ENCODE measurements around the gene SMIM17.

SMIM17 gene

GRCh38 chr19:56683116-56683515, 40.2 kb downstream of the SMIM17 start:
- H3K9ac ChIP-seq (ENCODE audit: low read length) = no peak overlapping the region
- H3K9me3 ChIP-seq (ENCODE audit: control insufficient read depth, low read depth, low read length) = peaks cover 43% of the 10 kb centered on the region
- no peaks in the 10 kb centered on the region for H3K36me3 ChIP-seq (ENCODE audit: control insufficient read depth, low read depth, low read length)
- no peak overlapping the region for H3K4me3 ChIP-seq (ENCODE audit: low read length)
- no peaks in the 10 kb centered on the region for H3K27me3 ChIP-seq (ENCODE audit: control insufficient read depth, insufficient read depth, low read length)
- no peaks in the 10 kb centered on the region for H3K4me1 ChIP-seq (ENCODE audit: control insufficient read depth, low read depth, low read length)
- no peak overlapping the region for H3K27ac ChIP-seq (ENCODE audit: low read length)

DNA sequence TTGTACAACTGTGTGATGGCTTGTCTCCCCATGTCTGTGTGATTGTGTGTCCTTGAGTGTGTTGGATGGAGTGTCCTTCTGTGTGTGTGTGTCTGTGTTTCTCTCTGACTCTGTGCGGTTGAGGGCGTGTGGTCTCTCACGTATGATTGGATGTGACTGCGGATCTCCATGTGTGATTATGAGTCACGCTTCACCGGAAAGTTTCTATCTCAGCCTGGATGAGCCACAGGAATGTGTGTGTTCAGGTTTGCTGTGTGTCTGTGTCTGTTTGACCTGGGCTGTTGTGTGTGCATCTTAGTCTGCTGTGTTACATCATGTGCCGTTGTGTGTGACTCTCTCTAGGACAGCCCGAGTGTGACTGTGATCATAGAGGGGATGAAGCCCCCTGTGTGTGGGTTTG, 44.1 kb downstream of the SMIM17 start:
- peaks cover 51% of the 10 kb centered on the region for H3K9me3 ChIP-seq (ENCODE audit: control insufficient read depth, low read depth, low read length)
- H3K4me1 ChIP-seq (ENCODE audit: control insufficient read depth, low read depth, low read length) = no peaks in the 10 kb centered on the region
- no peak overlapping the region for H3K9ac ChIP-seq (ENCODE audit: low read length)
- H3K4me3 ChIP-seq (ENCODE audit: low read length) = no peak overlapping the region
- no peaks in the 10 kb centered on the region for H3K27me3 ChIP-seq (ENCODE audit: control insufficient read depth, insufficient read depth, low read length)
- no peak overlapping the region for H3K27ac ChIP-seq (ENCODE audit: low read length)
- no peaks in the 10 kb centered on the region for H3K36me3 ChIP-seq (ENCODE audit: control insufficient read depth, low read depth, low read length)

DNA sequence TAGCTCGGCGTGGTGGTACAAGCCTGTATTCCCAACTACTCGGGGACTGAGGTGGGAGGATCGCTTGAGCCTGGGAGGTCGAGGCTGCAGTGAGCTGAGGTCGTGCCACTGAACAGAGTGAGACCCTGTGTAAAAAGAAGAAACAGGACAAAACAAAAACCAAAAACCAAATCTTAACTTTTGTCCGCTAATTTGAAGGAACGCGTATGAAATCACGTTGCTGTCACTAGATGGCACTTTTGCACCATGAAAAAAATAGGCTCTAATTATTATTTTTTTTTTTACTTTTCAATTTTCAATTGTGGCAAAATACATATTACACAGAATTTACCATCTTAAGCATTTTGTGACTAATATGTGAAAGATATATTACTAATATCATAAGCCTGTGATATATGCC, 46.2 kb downstream of the SMIM17 start:
- Histone ChIP-seq H3K9me3 (ENCODE audit: control insufficient read depth, low read depth, low read length) (peaks cover 71% of the 10 kb centered on the region), H3K9ac (ENCODE audit: low read length) (no peak overlapping the region), H3K27me3 (ENCODE audit: control insufficient read depth, insufficient read depth, low read length) (no peaks in the 10 kb centered on the region), H3K4me3 (ENCODE audit: low read length) (no peak overlapping the region), H3K36me3 (ENCODE audit: control insufficient read depth, low read depth, low read length) (no peaks in the 10 kb centered on the region), H3K4me1 (ENCODE audit: control insufficient read depth, low read depth, low read length) (no peaks in the 10 kb centered on the region), H3K27ac (ENCODE audit: low read length) (no peak overlapping the region)

DNA sequence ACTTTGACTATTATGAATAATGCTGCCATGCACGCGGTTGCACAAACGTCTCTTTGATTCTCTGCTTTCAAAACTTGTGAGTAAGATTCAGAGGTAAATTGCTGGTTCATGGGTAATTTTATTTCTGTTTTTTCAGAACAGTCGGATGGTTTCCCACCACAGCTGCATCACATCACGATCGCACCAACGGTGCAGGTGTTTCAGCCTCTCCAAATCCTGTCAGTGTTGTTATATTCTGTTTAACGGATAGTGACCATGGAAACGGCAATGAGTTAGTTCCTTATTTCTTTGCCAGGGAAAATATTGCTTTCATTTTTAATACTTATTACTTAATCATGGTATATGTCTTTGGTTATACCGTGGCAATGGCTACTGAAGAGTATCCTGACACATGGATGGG, 47.7 kb downstream of the SMIM17 start:
- Histone ChIP-seq H3K4me1 (ENCODE audit: control insufficient read depth, low read depth, low read length) (no peaks in the 10 kb centered on the region), H3K9ac (ENCODE audit: low read length) (no peak overlapping the region), H3K36me3 (ENCODE audit: control insufficient read depth, low read depth, low read length) (no peaks in the 10 kb centered on the region), H3K9me3 (ENCODE audit: control insufficient read depth, low read depth, low read length) (peaks cover 74% of the 10 kb centered on the region), H3K27ac (ENCODE audit: low read length) (no peak overlapping the region), H3K27me3 (ENCODE audit: control insufficient read depth, insufficient read depth, low read length) (no peaks in the 10 kb centered on the region), H3K4me3 (ENCODE audit: low read length) (no peak overlapping the region)

DNA sequence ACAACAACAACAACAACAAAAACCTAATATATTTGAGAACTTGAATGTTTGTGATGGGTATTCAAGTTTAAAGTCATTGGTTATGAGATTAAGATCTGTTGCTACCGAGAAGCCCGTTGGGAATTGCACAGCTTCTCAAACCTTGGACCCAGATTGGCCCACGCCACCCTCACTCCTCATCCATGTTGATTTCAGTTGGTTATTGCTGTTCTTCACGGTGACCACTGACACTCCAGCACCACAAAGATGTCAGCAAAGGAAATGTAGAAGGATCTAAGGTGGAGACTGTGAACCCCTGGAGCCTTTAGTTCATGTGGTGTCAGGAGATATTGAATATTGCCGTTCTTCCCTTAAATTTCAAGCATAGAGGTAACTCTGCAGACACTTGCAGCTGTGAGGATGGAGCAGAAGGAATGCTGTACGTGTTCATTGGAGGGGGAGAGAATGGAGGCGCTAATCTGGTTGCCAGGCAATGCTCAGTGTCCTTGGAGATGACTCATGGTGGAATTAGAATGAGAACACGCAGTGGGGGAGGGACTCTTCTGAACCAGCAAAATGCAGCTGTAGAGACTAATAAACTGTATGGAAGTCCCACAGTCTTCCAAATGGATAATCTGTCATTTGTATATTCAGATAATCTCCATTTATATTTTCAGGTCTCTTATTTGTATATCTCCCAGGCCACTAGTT, 49.4 kb downstream of the SMIM17 start:
- H3K4me1 ChIP-seq (ENCODE audit: control insufficient read depth, low read depth, low read length) = no peaks in the 10 kb centered on the region
- H3K9me3 ChIP-seq (ENCODE audit: control insufficient read depth, low read depth, low read length) = peaks cover 67% of the 10 kb centered on the region

GRCh38 chr19:56699552-56699951, 56.6 kb downstream of the SMIM17 start:
- peaks cover 60% of the 10 kb centered on the region for H3K9me3 ChIP-seq (ENCODE audit: control insufficient read depth, low read depth, low read length)
- H3K4me3 ChIP-seq (ENCODE audit: low read length) = no peak overlapping the region
- no peaks in the 10 kb centered on the region for H3K4me1 ChIP-seq (ENCODE audit: control insufficient read depth, low read depth, low read length)
- H3K36me3 ChIP-seq (ENCODE audit: control insufficient read depth, low read depth, low read length) = no peaks in the 10 kb centered on the region
- no peak overlapping the region for H3K9ac ChIP-seq (ENCODE audit: low read length)
- H3K27ac ChIP-seq (ENCODE audit: low read length) = no peak overlapping the region
- H3K27me3 ChIP-seq (ENCODE audit: control insufficient read depth, insufficient read depth, low read length) = no peaks in the 10 kb centered on the region

More for the DNA sequence above, 49.4 kb downstream of the SMIM17 start:
- Histone ChIP-seq H3K27me3 (ENCODE audit: control insufficient read depth, insufficient read depth, low read length) (no peaks in the 10 kb centered on the region), H3K36me3 (ENCODE audit: control insufficient read depth, low read depth, low read length) (no peaks in the 10 kb centered on the region), H3K27ac (ENCODE audit: low read length) (no peak overlapping the region), H3K4me3 (ENCODE audit: low read length) (no peak overlapping the region), H3K9ac (ENCODE audit: low read length) (no peak overlapping the region)

DNA sequence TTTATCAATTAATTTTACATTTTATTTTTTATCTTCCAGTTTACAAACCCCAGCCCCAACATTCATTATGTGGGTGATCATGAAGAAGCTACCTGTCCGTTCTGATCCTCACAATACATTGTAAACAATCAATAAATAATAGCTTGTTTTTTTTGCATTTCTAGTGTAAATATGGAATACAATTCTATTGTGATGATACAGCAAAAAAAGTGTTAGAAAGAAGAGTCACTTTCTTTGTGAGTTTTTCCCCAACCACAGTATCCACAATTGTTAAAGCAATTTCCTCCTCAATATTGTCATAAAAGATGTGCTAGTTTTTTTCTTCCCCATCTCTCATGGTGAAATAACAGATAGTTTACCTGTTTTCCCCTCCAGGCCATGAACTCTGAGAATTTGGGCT, 58.9 kb downstream of the SMIM17 start:
- no peaks in the 10 kb centered on the region for H3K36me3 ChIP-seq (ENCODE audit: control insufficient read depth, low read depth, low read length)
- H3K4me3 ChIP-seq (ENCODE audit: low read length) = no peak overlapping the region
- H3K4me1 ChIP-seq (ENCODE audit: control insufficient read depth, low read depth, low read length) = no peaks in the 10 kb centered on the region
- no peak overlapping the region for H3K9ac ChIP-seq (ENCODE audit: low read length)
- H3K27ac ChIP-seq (ENCODE audit: low read length) = no peak overlapping the region
- H3K27me3 ChIP-seq (ENCODE audit: control insufficient read depth, insufficient read depth, low read length) = no peaks in the 10 kb centered on the region
- peaks cover 71% of the 10 kb centered on the region for H3K9me3 ChIP-seq (ENCODE audit: control insufficient read depth, low read depth, low read length)

DNA sequence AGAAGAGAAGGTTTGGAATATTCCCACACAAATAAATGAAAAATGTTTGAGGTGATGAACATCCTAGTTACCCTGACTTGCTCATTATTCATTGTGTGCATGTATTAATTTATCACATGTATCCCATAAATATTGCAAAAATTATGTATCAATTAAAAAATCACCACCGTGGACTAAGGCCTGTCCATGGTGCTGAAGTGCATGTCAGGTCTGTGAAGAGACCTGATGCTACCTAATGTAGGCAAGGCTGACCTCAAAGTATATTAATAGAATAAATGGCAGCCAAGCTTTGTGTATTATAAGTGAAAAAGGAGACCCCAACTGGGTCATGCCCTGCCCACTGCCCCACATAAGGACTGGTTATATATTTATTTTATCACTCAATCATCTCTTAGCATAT, 63.0 kb downstream of the SMIM17 start:
- H3K4me3 ChIP-seq (ENCODE audit: low read length) = no peak overlapping the region
- no peak overlapping the region for H3K9ac ChIP-seq (ENCODE audit: low read length)
- no peaks in the 10 kb centered on the region for H3K36me3 ChIP-seq (ENCODE audit: control insufficient read depth, low read depth, low read length)
- H3K27ac ChIP-seq (ENCODE audit: low read length) = no peak overlapping the region
- no peaks in the 10 kb centered on the region for H3K27me3 ChIP-seq (ENCODE audit: control insufficient read depth, insufficient read depth, low read length)
- no peaks in the 10 kb centered on the region for H3K4me1 ChIP-seq (ENCODE audit: control insufficient read depth, low read depth, low read length)
- peaks cover 71% of the 10 kb centered on the region for H3K9me3 ChIP-seq (ENCODE audit: control insufficient read depth, low read depth, low read length)

Data from iPS-18a (cell line).